MCF 10A (cell line): Measurements from ENCODE around the gene C2CD2. TPM values are rescaled to one million over a fixed set of nuclear protein-coding genes. Genes with fewer than 3 reads are reported as not detected.
A peak's percentile ranks its signal among the peaks of the same experiment; 100 is the strongest.

Source experiments
- BruUV-seq: library from RNA; stranded (reverse); fragments of 400-500 nt; replicated peaks from 2 replicates; lab custom pipeline; 2021; lab: Mats Ljungman, UMichigan
- CTCF ChIA-PET: fragments of 300-600 bp; sonication (Branson Sonifier 250); formaldehyde crosslinking; extraction: SDS; loops from one replicate; lab custom pipeline; 2021; ENCODE audit warnings: antibody characterized with exemption, inconsistent platforms; lab: Yijun Ruan, JAX
- POLR2A ChIA-PET: fragments of 300-600, 350-650 bp; sonication (Branson Sonifier 250); formaldehyde crosslinking; extraction: SDS; loops from one replicate; lab custom pipeline; 2020; ENCODE audit warnings: antibody characterized with exemption, inconsistent platforms; lab: Yijun Ruan, JAX
- DNase-seq: peaks from one replicate; pipeline ENCODE4 v3.0.0-alpha.2; 2018; ENCODE audit not compliant: unreplicated experiment
- H3K27ac Mint-ChIP-seq: one replicate; pipeline ENCODE4 v1.8.0; 2022; ENCODE audit warnings: mild to moderate bottlenecking, low read depth, mixed read lengths; ENCODE audit not compliant: unreplicated experiment
- H3K27me3 Mint-ChIP-seq: one replicate; pipeline ENCODE4 v1.8.0; 2022; ENCODE audit warnings: mixed read lengths; ENCODE audit not compliant: insufficient read depth, unreplicated experiment
- H3K36me3 Mint-ChIP-seq: one replicate; pipeline ENCODE4 v1.8.0; 2022; ENCODE audit warnings: mild to moderate bottlenecking, moderate library complexity, mixed read lengths; ENCODE audit not compliant: insufficient read depth, unreplicated experiment
- H3K4me1 Mint-ChIP-seq: one replicate; pipeline ENCODE4 v1.8.0; 2022; ENCODE audit warnings: mixed read lengths; ENCODE audit not compliant: insufficient read depth, unreplicated experiment
- H3K4me3 Mint-ChIP-seq: one replicate; pipeline ENCODE4 v1.8.0; 2022; ENCODE audit warnings: mild to moderate bottlenecking, moderate library complexity, mixed read lengths; ENCODE audit not compliant: unreplicated experiment
- H3K9me3 Mint-ChIP-seq: one replicate; pipeline ENCODE4 v1.8.0; 2022; ENCODE audit warnings: mixed read lengths; ENCODE audit not compliant: unreplicated experiment
- intact Hi-C: fragments of 100-400 bp; cut with micrococcal nuclease; formaldehyde crosslinking; loops from 2 replicates; pipeline ENCODE4 v1.14.1; 2022
- total RNA-seq: library from RNA; stranded (reverse); gene quantifications from 2 replicates; pipeline ENCODE4 v1.2.3, GENCODE V29; 2022
- TF ChIP-seq, protein P1 (sequence below): fragments of 200-600 bp; IDR thresholded peaks from one replicate; pipeline ENCODE4 v1.8.0; 2022; ENCODE audit warnings: antibody characterized with exemption, mild to moderate bottlenecking; ENCODE audit not compliant: unreplicated experiment

C2CD2 gene
- total RNA-seq, 1 experiment from 2014 or later = 25.1 TPM

DNA sequence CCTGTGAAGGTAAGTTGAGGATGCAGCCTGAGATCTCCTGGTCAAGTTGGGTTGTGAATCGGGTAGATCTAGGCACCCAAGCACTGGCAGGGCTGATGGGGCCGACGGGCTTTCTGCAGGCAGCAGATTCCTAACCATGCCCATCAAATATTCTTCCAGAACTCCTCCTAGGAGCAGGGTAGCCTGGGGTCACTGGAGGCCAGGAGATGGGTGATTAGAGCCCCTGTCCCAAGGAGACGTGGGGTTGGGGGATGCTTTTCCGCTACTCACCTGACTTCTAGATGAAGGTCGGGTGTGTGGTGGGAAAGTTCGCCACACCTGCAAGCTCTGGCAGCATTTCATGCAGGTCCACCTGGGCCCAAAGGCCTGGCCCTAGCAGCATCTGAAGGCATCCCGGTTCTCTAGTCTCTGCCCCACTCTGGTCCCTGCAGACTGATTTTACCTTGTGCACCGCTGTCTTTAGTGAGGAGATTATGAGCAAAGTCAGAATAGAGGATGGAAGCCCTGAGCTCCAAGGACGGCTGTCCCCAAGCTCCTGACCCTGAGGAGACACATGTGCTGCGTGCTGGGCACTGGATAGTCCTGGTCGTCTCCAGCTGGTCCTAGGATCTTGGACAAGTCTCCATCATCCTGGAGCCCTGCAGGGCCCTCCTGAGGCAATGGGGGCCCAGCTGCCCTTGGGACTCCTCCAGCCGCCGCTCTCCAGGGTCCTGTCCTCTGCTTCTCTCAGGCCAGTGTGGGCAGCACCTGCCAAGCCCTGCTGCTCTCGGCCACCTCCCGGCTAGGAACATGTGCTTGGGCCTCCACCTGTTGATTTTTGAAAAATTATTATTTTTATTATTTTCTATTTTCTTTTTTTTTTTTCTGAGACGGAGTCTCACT lies 21.8 kb upstream of the C2CD2 start:
- Mint-ChIP-seq H3K27ac (no peak overlapping the region), H3K36me3 (no peaks in the 10 kb centered on the region), H3K9me3 (peaks cover 11% of the 10 kb centered on the region), H3K27me3 (no peaks in the 10 kb centered on the region), H3K4me3 (no peak overlapping the region), H3K4me1 (no peaks in the 10 kb centered on the region)
- no peak for DNase-seq
- BruUV-seq = no TSS peak
- POLR2A ChIA-PET = no interaction called here
- intact Hi-C loops = no loop called here
- TF ChIP-seq, protein P1, sequence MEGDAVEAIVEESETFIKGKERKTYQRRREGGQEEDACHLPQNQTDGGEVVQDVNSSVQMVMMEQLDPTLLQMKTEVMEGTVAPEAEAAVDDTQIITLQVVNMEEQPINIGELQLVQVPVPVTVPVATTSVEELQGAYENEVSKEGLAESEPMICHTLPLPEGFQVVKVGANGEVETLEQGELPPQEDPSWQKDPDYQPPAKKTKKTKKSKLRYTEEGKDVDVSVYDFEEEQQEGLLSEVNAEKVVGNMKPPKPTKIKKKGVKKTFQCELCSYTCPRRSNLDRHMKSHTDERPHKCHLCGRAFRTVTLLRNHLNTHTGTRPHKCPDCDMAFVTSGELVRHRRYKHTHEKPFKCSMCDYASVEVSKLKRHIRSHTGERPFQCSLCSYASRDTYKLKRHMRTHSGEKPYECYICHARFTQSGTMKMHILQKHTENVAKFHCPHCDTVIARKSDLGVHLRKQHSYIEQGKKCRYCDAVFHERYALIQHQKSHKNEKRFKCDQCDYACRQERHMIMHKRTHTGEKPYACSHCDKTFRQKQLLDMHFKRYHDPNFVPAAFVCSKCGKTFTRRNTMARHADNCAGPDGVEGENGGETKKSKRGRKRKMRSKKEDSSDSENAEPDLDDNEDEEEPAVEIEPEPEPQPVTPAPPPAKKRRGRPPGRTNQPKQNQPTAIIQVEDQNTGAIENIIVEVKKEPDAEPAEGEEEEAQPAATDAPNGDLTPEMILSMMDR = no peak
- CTCF ChIA-PET = no interaction called here

DNA sequence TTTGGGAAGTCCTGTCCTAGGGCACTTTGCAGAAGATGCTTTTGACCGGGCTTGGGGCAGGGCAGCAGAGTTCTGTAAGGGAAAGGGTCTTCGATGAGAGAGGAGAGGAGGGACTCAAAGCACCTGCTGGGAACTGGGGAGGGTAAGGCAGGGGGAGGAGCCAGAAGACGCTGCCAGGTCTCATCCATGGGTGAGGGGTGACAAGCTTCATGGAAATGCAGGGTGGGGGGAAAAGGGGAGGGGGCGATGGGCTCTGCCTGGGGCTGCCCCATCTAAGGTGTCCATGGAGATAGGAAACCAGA lies 20.9 kb upstream of the C2CD2 start:
- no peak overlapping the region for H3K4me3 Mint-ChIP-seq

DNA sequence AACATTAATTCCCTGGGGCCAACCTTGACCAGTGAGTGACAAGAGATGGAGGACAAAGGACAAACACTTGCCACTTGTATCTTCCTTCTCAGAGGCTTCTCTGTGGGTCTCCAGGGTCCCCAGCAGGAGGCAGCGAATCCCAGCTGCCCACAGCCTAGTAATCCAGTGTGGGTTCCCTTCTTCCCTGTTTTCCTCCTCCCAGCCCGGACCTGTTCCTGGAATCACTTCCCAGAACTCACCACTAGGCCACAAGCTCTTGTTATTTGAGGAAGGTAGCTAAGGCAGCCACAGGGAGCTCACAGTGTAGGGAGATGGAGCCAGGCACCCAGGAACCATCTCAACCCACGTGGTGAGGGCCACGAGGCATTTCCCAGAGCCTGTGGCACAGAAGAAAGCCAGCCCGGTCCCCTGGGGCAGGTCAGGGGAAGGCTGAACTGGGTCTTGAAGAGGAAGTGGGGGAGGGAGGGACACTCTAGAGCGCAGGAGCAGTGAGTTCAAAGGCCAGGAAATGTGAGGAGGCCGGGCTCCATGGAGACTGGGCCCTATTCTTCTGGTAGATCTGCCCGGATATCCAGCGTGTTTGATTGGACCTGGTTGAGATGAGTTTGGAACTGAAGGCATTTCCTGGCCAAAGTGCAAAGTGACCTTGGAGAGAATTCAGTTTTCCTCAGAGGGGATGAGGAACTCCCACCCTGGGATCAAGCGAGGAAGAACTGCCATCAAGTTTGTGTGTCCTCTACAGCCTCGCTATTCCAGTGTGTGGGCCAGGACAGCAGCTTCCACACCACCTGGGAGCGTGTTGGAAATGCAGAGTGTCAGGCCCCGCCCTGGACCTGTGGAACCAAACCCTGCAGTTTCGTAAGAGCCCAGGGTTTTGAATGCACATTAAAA lies 20.3 kb upstream of the C2CD2 start:
- TF ChIP-seq, protein P1 = no peak
- Mint-ChIP-seq H3K36me3 (no peaks in the 10 kb centered on the region), H3K4me3 (no peak overlapping the region), H3K9me3 (peaks cover 4% of the 10 kb centered on the region), H3K27me3 (no peaks in the 10 kb centered on the region), H3K27ac (no peak overlapping the region), H3K4me1 (no peaks in the 10 kb centered on the region)
- intact Hi-C loops = no loop called here
- peak; percentile 19 for DNase-seq
- BruUV-seq = no TSS peak
- ChIA-PET POLR2A (no interaction called here), CTCF (no interaction called here)

More for the DNA sequence above, 20.9 kb upstream of the C2CD2 start:
- TF ChIP-seq, protein P1 = no peak
- CTCF ChIA-PET = no interaction called here
- intact Hi-C loops = no loop called here
- Mint-ChIP-seq H3K27me3 (no peaks in the 10 kb centered on the region), H3K4me1 (no peaks in the 10 kb centered on the region), H3K27ac (no peak overlapping the region), H3K36me3 (no peaks in the 10 kb centered on the region), H3K9me3 (peaks cover 10% of the 10 kb centered on the region)
- no TSS peak for BruUV-seq
- DNase-seq = no peak
- POLR2A ChIA-PET = no interaction called here

DNA sequence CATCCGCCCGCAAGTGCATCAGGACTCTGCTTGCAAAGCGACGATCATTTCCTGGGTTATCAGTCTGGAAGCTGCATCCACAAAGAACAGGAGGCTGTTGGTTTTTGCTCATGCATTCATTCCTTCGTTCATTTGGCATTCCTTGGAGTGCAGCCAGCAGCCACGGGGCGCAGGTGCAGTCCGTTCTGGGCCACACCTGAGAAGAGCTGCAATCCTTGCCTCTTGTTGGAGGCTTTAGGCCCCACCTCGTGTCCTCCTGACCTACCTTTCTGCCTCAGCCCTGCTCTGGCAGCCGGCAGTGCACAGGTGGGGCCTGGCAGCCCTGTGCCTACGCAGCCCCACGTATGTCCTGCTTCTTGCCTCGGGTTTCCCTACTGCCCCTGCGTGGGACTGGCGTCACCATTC lies 19.6 kb upstream of the C2CD2 start:
- Mint-ChIP-seq H3K27ac (no peak overlapping the region), H3K4me3 (no peak overlapping the region), H3K27me3 (no peaks in the 10 kb centered on the region), H3K36me3 (no peaks in the 10 kb centered on the region), H3K4me1 (no peaks in the 10 kb centered on the region), H3K9me3 (no peaks in the 10 kb centered on the region)
- TF ChIP-seq, protein P1 = no peak
- peak; percentile 24 for DNase-seq
- ChIA-PET CTCF (interaction anchor here (1.1 kb wide), 1 partner anchor 9 kb away, joined by 3 read pairs; no protein-coding TSS in a partner anchor), POLR2A (no interaction called here)
- intact Hi-C loops = no loop called here
- BruUV-seq = no TSS peak
